DMS79 treated with DMSO at 0.1 percent for 48 hours (cell line): ENCODE results near the gene SLC66A1.
A peak's percentile ranks its signal among the peaks of the same experiment; 100 is the strongest.

Experiments
- DNase-seq: peaks from one replicate; lab custom pipeline; 2025; lab: John Stamatoyannopoulos, UW

The SLC66A1 gene

DNA sequence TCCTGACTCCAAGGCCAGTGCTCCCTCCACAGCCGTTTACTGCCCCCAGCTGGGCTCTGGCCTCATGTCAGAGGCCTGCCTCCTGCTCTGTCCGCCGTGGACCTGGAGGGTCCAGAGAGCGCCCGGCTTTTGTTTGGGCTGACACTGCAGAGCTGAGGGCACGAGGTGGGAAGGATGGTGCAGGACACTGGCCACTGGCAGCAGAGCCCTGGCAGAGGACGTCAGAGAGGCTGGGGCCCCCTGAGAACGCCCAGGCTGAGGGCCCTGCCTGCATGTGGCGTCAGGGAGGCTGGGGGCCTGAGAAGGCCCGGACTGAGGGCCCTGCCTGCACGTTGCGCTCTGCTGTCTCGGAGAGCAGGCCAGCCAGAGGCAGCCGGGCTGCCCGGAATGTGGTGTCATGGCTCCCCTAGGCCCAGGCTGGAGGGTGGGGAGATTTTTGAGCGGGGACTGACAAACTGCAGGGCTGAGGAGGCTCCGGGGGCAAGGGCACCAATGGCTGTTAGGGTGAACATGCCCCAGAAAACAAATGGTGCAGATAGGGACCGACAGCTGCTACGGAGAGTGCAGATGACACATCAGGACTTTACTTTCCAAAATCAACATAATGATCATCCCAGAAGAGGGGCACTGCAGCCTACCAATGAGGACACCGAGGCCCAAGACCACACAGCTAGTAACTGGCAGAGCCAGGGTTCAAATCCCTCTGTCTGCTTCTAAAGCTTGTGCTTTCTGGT, 31.7 kb downstream of the SLC66A1 start:
- no peak for DNase-seq

- DNase-seq = peak; percentile 36
Measured at GRCh38 chr1:19344372-19344810, 32.3 kb downstream of the SLC66A1 start.

DNA sequence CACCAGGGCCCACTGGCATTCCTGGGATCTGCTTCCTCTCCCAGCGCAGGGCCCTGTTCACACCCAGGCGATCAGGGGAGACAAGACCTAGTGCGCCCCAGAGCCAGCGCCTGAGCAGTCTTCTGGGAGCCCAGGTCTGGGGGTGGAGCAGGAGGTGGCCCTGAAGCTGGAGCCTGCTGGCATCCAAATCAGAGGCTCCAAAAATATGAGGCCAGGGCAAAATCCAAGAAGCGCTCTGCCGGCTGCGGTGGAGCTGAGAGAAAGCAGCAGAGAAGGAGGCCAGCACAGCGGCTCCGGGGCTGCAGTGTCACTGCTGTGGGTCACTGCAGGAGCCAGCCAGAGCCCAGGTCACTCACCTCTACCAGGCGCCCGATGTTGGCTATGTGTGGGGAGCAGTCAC, 32.7 kb downstream of the SLC66A1 start:
- no peak for DNase-seq

- no peak for DNase-seq
Measured at GRCh38 chr1:19345391-19345790, 33.3 kb downstream of the SLC66A1 start.

DNA sequence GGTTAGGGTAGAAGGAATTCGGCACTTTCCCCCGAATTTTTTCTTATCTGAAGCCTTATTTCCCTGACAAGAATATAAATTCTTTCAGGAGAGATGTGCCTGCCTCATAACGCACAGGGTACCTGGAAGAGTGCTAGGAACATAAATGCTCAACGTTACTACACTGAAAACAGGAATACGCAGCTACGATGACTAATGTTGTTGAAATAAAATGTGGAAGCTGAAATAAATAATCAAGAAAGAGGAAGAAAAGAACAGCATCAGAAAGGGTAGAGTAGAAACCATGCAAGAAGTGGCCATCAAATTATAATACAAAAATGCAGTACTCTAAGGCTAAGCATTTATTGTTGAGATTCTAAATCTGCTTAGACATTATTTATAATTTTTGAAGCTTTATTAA, 33.9 kb downstream of the SLC66A1 start:
- DNase-seq = no peak

DNA sequence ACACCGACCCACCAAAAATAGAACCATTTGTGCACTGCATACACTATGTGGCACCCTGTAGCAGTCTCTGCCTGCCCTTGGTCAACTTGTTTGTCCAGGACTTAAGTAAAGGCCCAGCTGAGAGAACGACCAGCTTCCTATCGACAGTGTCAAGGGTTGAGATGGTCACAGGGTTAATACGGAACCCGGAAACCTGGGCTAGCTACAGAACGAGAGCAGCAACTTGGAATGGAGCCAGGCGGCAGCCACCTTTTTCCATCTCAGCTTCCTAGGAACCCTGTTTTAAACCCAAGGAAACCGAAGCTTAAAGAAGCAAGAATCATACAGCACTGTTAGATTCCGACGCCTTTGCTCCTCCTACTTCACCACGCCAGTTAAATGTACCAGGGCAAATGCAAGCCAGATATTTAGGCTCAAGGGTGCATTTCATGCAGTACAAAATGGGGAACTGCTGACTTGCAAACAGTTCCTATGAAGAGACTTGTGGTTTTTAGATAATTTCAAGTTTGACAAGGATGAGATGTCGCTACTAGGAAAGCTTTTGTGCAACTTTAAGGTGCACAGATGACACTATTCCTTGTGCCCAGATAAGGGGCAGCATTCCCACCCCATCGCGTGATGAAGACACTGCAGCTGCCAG, 35.5 kb downstream of the SLC66A1 start:
- peak; percentile 34 for DNase-seq

- peak; percentile 27 for DNase-seq
Measured at GRCh38 chr1:19348441-19349198, 36.5 kb downstream of the SLC66A1 start.

- DNase-seq = no peak
Measured at GRCh38 chr1:19349999-19350398, 37.9 kb downstream of the SLC66A1 start.

GRCh38 chr1:19350566-19350965, 38.4 kb downstream of the SLC66A1 start:
- no peak for DNase-seq

GRCh38 chr1:19351873-19352272, 39.7 kb downstream of the SLC66A1 start:
- DNase-seq = no peak

DNA sequence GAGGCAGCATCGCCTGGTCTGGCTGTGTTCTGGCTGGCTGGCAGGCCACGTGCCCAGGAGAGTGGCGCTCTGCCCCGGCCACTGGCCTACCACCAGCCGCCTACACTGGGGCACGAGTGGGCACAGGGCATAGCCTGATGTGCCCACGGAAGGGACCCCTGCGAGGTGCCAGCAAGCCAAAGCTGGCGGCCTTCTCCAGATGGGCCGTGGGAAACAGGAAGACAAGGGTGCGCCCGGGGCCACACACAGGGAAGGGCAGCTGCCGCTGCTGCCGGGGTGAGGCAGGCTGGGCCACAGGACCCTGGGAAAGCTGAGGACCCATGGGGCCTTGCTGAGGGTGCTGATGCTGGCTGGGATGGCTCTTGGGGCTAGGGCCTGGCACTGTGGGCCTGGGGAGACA, 40.7 kb downstream of the SLC66A1 start:
- no peak for DNase-seq

DNA sequence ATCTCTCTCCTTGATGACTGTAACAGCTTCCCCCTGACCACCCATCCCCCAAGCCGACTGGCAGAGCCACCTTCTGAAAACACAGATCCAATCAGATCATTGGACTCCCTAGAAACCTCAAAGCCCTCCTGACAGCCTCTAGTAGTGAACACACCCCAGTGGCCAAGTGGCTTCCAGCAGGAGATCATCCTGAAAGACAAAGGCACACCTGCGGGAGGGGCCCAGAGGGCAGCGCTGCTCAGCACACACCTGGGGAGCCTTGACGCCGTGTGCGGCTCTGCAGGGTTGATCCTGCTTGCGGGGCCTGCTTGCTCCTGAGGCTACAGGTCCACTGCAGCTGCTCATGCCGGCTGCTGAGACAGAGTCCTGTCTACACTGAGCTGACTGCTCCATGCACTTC, 41.5 kb downstream of the SLC66A1 start:
- DNase-seq = peak; percentile 86

- DNase-seq = no peak
Measured at GRCh38 chr1:19354531-19354981, 42.4 kb downstream of the SLC66A1 start.

DNA sequence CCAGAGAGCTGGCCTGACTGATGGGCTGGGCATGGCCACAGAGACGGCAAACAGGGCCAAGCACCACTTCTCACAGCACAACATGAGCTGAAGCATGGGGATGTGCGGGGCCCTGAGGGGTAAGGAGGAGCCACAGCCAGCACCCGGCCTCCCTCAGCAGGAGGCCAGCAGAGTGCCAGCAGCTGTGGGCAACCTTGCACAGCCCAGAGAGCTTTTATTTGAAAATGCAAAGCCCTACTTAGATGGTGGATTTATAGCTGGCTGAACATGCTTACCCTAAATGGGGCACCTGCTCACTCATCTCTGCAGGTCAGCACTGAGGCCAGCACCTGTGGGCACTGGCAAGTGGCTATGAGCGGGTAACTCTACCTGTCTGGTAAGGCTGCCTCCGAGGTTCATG, 44.1 kb downstream of the SLC66A1 start:
- peak; percentile 93 for DNase-seq

GRCh38 chr1:19357299-19357986, 45.3 kb downstream of the SLC66A1 start:
- DNase-seq = no peak

GRCh38 chr1:19358710-19359109, 46.6 kb downstream of the SLC66A1 start:
- DNase-seq = no peak

DNA sequence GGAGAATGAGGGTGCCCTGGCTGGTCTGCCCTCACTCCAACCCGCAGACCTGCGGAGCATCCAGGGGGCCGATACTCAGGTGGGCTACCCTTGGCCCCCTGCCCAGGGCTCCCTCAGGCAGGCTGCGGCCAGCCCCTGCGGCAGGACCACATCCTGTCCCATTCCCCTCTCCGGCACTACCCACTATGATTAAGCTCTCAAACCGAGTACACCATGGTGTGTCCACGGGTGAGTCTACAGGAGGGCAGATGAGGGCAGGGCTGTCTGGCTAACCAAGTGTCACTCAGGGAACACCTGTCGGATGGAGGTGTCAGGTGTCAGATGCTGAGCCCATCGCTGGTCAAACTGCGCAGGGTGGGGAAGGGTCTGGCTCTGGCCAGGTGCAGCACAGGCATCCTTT, 47.2 kb downstream of the SLC66A1 start:
- peak; percentile 62 for DNase-seq

GRCh38 chr1:19360016-19360415, 47.9 kb downstream of the SLC66A1 start:
- no peak for DNase-seq

- no peak for DNase-seq
Measured at GRCh38 chr1:19360432-19360831, 48.3 kb downstream of the SLC66A1 start.

DNA sequence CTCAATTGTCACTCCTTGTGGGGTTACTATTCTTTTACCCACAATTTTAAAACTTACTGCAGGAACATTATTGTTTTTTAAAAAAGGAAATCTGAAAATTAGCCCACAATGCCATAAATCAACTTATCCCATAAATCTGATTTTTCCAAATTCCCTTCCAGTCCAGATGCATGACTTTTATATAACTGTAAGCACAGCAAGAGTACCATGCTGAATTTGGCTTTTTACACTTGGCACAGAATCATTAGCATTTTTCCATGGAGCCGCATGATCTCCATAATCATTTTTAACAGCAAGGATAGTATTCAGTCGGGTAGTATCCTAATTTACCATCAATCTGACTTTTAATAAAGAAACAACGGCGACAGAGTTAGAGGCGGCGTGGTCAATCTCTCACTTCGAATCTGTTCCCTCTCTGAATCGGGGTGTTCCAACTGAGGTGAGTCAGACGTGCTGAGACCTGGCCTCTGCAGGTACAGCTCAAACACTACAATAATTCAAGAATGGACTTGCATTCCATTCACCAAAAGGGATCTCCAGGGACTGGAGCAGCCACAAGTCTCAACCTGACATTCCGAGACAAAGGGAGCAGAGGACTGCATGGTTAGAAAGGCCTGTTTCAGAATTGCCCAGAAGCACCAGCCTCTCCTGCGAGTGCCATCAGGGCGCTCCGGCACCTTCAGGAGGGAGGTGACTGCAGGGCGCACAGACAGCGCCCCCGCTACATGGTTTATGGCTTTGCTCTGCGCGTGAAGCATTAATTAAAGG, 48.9 kb downstream of the SLC66A1 start:
- DNase-seq = peak; percentile 89

DNA sequence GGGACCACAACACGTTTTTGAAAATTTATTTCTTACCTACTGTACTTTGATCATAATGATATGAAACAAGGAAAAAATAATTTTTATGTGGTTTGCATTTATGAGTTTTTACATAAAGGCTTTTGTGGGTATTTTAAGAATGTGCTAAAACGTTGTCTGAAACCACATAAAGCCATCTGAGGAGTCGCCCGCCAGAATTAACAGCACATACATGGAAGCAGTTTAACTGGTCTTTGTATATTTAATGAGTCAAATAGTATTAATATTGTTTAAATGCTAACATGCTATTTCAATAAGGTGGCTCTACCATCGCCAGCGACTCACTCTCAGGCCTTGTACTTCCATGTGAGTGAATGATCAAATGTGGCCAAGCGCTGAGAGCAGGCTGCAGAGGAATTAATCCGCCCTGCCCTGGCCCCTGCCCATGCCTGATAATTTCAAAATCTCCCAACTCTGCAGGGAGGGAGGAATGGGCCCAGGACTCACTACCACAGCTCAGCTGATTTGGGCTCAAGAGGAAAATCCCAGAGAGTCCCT, 49.6 kb downstream of the SLC66A1 start:
- DNase-seq = peak; percentile 59
